Endothelial cell of umbilical vein (primary cell): ENCODE measurements around the gene TACSTD2.

Experiments
- EZH2 ChIP-seq: IDR thresholded peaks from 2 replicates; pipeline ENCODE4 v1.6.1; 2012; ENCODE audit warnings: borderline replicate concordance, low read depth, mild to moderate bottlenecking, moderate library complexity, low read length, inconsistent platforms; ENCODE audit not compliant: severe bottlenecking
- GATA2 ChIP-seq: IDR thresholded peaks from 2 replicates; pipeline ENCODE4 v1.7.0; 2011; ENCODE audit warnings: low read depth, mild to moderate bottlenecking, moderate library complexity, mixed read lengths, low read length; ENCODE audit not compliant: insufficient read length, insufficient read depth
- JUN ChIP-seq: IDR thresholded peaks from 2 replicates; pipeline ENCODE4 v1.6.1; 2011; ENCODE audit warnings: borderline replicate concordance, low read depth; ENCODE audit not compliant: insufficient read length, insufficient read depth
- MAX ChIP-seq: IDR thresholded peaks from 2 replicates; pipeline ENCODE4 v1.6.1; 2011; ENCODE audit not compliant: insufficient read depth, insufficient read length
- POLR2A ChIP-seq: IDR thresholded peaks from 2 replicates; pipeline ENCODE4 v1.6.1; 2012; ENCODE audit warnings: low read depth, mild to moderate bottlenecking, control low read depth, low read length
- POLR2AphosphoS5 ChIP-seq: IDR thresholded peaks from 2 replicates; pipeline ENCODE4 v1.6.1; 2012; ENCODE audit warnings: low read depth, mild to moderate bottlenecking, control low read depth, low read length, moderate library complexity; ENCODE audit not compliant: insufficient read depth
- TF ChIP-seq, protein P1 (sequence below), 2 donors: IDR thresholded peaks; 1 replicate in 1 of 2; 2 replicates in 1 of 2; pipeline ENCODE4 v1.5.1; 2011; ENCODE audit warnings: low read length in 2 of 2, mild to moderate bottlenecking in 2 of 2, moderate library complexity in 2 of 2, control low read depth in 1 of 2, inconsistent platforms in 1 of 2, low read depth in 1 of 2; ENCODE audit not compliant: insufficient read depth in 1 of 2; ENCODE audit errors: extremely low read depth in 1 of 2

DNA sequence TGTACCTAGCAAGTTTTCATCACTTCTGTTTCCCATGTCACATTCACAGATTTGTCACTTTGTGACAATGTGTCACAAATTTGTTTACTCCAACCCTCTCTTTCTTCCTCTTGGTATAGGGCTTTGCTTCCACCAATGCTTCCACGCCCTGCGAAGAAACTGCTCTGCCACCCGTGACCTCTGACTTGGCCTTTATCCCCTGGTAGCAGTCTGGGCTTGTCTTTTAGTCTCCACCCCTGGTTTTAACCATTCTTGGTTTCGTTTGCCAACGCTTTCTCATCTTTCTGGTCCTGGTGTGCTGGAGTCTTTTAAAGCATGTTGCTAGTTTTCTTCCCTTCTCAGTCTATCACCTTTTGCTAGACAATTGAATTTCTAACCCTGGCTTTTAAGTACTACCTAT lies 8.1 kb downstream of the TACSTD2 start:
- TF ChIP-seq POLR2A = no peak
- TF ChIP-seq, protein P1, sequence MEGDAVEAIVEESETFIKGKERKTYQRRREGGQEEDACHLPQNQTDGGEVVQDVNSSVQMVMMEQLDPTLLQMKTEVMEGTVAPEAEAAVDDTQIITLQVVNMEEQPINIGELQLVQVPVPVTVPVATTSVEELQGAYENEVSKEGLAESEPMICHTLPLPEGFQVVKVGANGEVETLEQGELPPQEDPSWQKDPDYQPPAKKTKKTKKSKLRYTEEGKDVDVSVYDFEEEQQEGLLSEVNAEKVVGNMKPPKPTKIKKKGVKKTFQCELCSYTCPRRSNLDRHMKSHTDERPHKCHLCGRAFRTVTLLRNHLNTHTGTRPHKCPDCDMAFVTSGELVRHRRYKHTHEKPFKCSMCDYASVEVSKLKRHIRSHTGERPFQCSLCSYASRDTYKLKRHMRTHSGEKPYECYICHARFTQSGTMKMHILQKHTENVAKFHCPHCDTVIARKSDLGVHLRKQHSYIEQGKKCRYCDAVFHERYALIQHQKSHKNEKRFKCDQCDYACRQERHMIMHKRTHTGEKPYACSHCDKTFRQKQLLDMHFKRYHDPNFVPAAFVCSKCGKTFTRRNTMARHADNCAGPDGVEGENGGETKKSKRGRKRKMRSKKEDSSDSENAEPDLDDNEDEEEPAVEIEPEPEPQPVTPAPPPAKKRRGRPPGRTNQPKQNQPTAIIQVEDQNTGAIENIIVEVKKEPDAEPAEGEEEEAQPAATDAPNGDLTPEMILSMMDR (IDR thresholded peaks at IDR 0.05; ENCODE audit: extremely low read depth in 1 of 2, insufficient read depth in 1 of 2, low read depth in 1 of 2, low read length in 2 of 2) = no peak
- TF ChIP-seq POLR2AphosphoS5 = no peak
- TF ChIP-seq JUN = no peak
- no peak for TF ChIP-seq EZH2
- TF ChIP-seq GATA2 = no peak
- TF ChIP-seq MAX = no peak
